ENCODE measurements around the gene PLEKHG4.
A peak's percentile ranks its signal among the peaks of the same experiment; 100 is the strongest.

PLEKHG4 gene

DNA sequence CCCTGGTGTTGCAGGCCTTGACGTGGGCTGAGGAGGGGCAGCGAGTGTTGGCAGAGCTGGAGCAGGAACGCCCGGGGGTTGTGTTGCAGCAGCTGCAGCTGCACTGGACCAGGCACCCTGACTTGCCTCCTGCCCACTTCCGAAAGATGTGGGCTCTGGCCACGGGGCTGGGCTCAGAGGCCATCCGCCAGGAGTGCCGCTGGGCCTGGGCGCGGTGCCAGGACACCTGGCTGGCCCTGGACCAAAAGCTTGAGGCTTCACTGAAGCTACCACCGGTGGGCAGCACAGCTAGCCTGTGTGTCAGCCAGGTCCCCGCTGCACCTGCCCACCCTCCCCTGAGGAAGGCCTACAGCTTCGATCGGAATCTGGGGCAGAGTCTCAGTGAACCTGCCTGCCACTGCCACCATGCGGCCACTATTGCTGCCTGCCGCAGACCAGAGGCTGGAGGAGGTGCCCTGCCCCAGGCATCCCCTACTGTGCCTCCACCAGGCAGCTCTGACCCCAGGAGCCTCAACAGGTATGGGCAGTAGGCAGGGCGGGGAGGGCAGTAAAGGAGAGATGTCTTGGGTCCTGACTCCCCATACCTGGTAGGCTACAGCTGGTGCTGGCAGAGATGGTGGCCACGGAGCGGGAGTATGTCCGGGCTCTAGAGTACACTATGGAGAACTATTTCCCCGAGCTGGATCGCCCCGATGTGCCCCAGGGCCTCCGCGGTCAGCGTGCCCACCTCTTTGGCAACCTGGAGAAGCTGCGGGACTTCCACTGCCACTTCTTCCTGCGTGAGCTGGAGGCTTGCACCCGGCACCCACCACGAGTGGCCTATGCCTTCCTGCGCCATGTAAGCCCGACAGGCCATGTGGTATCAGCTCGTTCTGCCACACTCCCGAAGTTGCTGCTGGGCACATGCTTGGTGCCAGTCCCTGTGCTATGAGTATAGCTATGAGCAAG lies 5.6 kb downstream of the PLEKHG4 start:
- Histone ChIP-seq H3K27me3 (ENCODE audit: insufficient read depth, low read length, poor library complexity) (no peaks in the 10 kb centered on the region), H3K4me1 (ENCODE audit: insufficient read depth, low read length) (no peaks in the 10 kb centered on the region), H3K9me3 (ENCODE audit: insufficient read depth, low read length, severe bottlenecking) (no peaks in the 10 kb centered on the region), H3K27ac (ENCODE audit: low read length) (no peak overlapping the region), H3K79me2 (ENCODE audit: insufficient read depth, low read length) (no peaks in the 10 kb centered on the region), H3K9ac (ENCODE audit: low read depth, low read length) (no peak overlapping the region), H3K4me2 (ENCODE audit: insufficient read depth, low read length) (no peak overlapping the region), H2AFZ (ENCODE audit: low read depth, low read length) (no peak overlapping the region), H3K36me3 (ENCODE audit: insufficient read depth, low read length) (no peaks in the 10 kb centered on the region), H3K4me3 (ENCODE audit: low read depth in 1 of 2, low read length in 2 of 2) (no peak overlapping the region), H4K20me1 (ENCODE audit: insufficient read depth, low read length) (no peaks in the 10 kb centered on the region; the same call in 1 of the 2 replicates)
- ATAC-seq (ENCODE audit: insufficient read depth, low read depth) (0 out of 3 replicates have a peak, but pooled peaks have one; percentile 18), DNase-seq (no peak)
- TF ChIP-seq, protein P1, sequence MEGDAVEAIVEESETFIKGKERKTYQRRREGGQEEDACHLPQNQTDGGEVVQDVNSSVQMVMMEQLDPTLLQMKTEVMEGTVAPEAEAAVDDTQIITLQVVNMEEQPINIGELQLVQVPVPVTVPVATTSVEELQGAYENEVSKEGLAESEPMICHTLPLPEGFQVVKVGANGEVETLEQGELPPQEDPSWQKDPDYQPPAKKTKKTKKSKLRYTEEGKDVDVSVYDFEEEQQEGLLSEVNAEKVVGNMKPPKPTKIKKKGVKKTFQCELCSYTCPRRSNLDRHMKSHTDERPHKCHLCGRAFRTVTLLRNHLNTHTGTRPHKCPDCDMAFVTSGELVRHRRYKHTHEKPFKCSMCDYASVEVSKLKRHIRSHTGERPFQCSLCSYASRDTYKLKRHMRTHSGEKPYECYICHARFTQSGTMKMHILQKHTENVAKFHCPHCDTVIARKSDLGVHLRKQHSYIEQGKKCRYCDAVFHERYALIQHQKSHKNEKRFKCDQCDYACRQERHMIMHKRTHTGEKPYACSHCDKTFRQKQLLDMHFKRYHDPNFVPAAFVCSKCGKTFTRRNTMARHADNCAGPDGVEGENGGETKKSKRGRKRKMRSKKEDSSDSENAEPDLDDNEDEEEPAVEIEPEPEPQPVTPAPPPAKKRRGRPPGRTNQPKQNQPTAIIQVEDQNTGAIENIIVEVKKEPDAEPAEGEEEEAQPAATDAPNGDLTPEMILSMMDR (IDR thresholded peaks at IDR 0.05; ENCODE audit: borderline replicate concordance, extremely low read depth, low read length, poor library complexity, severe bottlenecking) = peak; percentile 18
- no peak for TF ChIP-seq EZH2 (IDR thresholded peaks at IDR 0.05; ENCODE audit: borderline replicate concordance, low read depth, low read length, severe bottlenecking)

DNA sequence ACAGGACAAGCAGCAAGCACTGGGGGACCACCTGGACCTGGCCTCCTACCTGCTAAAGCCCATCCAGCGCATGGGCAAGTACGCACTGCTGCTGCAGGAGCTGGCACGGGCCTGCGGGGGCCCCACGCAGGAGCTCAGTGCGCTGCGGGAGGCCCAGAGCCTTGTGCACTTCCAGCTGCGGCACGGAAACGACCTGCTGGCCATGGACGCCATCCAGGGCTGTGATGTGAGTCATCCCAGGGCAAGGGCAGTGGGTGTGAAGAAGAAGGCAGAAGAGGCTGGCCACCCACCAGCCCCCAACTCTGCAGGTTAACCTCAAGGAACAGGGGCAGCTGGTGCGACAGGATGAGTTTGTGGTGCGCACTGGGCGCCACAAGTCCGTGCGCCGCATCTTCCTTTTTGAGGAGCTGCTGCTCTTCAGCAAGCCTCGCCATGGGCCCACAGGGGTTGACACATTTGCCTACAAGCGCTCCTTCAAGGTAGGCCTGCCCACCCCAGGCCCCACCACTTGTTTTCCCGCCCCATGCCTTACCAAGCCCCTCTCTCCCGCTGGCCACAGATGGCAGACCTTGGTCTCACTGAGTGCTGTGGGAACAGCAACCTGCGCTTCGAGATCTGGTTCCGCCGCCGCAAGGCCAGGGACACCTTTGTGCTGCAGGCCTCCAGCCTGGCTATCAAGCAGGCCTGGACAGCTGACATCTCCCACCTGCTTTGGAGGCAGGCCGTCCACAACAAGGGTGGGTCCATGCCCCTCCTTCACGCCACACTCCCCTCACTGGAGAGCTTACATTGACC lies 7.3 kb downstream of the PLEKHG4 start:
- no peak for DNase-seq
- H2AFZ ChIP-seq (ENCODE audit: low read depth, low read length) = no peak overlapping the region
- no peak overlapping the region for H3K4me2 ChIP-seq (ENCODE audit: insufficient read depth, low read length)
- no peaks in the 10 kb centered on the region for H3K4me1 ChIP-seq (ENCODE audit: insufficient read depth, low read length)
- TF ChIP-seq, protein P1 (IDR thresholded peaks at IDR 0.05; ENCODE audit: borderline replicate concordance, extremely low read depth, low read length, poor library complexity, severe bottlenecking) = no peak
- TF ChIP-seq EZH2 (IDR thresholded peaks at IDR 0.05; ENCODE audit: borderline replicate concordance, low read depth, low read length, severe bottlenecking) = no peak
- no peak overlapping the region for H3K9ac ChIP-seq (ENCODE audit: low read depth, low read length)
- no peaks in the 10 kb centered on the region for H3K9me3 ChIP-seq (ENCODE audit: insufficient read depth, low read length, severe bottlenecking)
- no peaks in the 10 kb centered on the region; the same call in 1 of the 2 replicates for H4K20me1 ChIP-seq (ENCODE audit: insufficient read depth, low read length)
- no peaks in the 10 kb centered on the region for H3K79me2 ChIP-seq (ENCODE audit: insufficient read depth, low read length)
- H3K4me3 ChIP-seq (ENCODE audit: low read depth in 1 of 2, low read length in 2 of 2) = no peak overlapping the region
- ATAC-seq (ENCODE audit: insufficient read depth, low read depth) = no peak
- no peak overlapping the region for H3K27ac ChIP-seq (ENCODE audit: low read length)
- H3K27me3 ChIP-seq (ENCODE audit: insufficient read depth, low read length, poor library complexity) = no peaks in the 10 kb centered on the region
- no peaks in the 10 kb centered on the region for H3K36me3 ChIP-seq (ENCODE audit: insufficient read depth, low read length)

DNA sequence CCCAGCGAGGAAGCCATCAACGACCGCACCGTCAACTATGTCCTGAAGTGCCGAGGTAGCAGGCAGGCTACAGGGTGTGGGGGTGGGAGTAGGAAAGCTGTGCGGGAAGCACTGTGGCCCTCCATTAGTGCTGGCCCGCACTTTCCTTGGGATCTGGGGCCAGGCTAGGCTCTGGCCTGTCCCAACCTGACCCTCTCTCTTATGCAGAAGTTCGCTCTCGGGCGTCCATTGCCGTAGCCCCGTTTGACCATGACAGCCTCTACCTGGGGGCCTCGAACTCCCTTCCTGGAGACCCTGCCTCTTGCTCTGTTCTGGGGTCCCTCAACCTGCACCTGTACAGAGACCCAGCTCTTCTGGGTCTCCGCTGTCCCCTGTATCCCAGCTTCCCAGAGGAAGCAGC lies 8.6 kb downstream of the PLEKHG4 start:
- no peak for DNase-seq
- Histone ChIP-seq H3K9ac (ENCODE audit: low read depth, low read length) (no peak overlapping the region), H3K4me1 (ENCODE audit: insufficient read depth, low read length) (no peaks in the 10 kb centered on the region), H3K36me3 (ENCODE audit: insufficient read depth, low read length) (no peaks in the 10 kb centered on the region), H3K4me2 (ENCODE audit: insufficient read depth, low read length) (no peak overlapping the region), H3K27me3 (ENCODE audit: insufficient read depth, low read length, poor library complexity) (no peaks in the 10 kb centered on the region), H3K27ac (ENCODE audit: low read length) (no peak overlapping the region), H3K9me3 (ENCODE audit: insufficient read depth, low read length, severe bottlenecking) (no peaks in the 10 kb centered on the region), H4K20me1 (ENCODE audit: insufficient read depth, low read length) (no peaks in the 10 kb centered on the region; the same call in 1 of the 2 replicates), H3K4me3 (ENCODE audit: low read depth in 1 of 2, low read length in 2 of 2) (no peak overlapping the region), H2AFZ (ENCODE audit: low read depth, low read length) (no peak overlapping the region), H3K79me2 (ENCODE audit: insufficient read depth, low read length) (no peaks in the 10 kb centered on the region)
- no peak for ATAC-seq (ENCODE audit: insufficient read depth, low read depth)
- TF ChIP-seq, protein P1 (IDR thresholded peaks at IDR 0.05; ENCODE audit: borderline replicate concordance, extremely low read depth, low read length, poor library complexity, severe bottlenecking) = no peak
- TF ChIP-seq EZH2 (IDR thresholded peaks at IDR 0.05; ENCODE audit: borderline replicate concordance, low read depth, low read length, severe bottlenecking) = no peak
